ENCODE data around the gene IGHMBP2. TPM values are rescaled to one million over a fixed set of nuclear protein-coding genes. Genes with fewer than 3 reads are reported as not detected.

IGHMBP2 gene
- total RNA-seq, 1 experiment from 2014 or later: 19.3 TPM

GRCh38 chr11:68863553-68864265, 40.0 kb upstream of the IGHMBP2 start:
- no peaks in the 10 kb centered on the region for H4K20me1 ChIP-seq (ENCODE audit: insufficient read depth)
- RAD21 ChIA-PET (ENCODE audit: low non-redundant PET in 1 of 2, low total read pairs in 2 of 2, uncharacterized antibody in 2 of 2, unreplicated experiment in 2 of 2): no interaction called here
- no peaks in the 10 kb centered on the region for H3K27me3 ChIP-seq (ENCODE audit: insufficient read depth, low read length)
- H3K36me3 ChIP-seq (ENCODE audit: control insufficient read depth in 1 of 2, insufficient read depth in 2 of 2, low read length in 2 of 2): no peaks in the 10 kb centered on the region
- intact Hi-C loops (cut with micrococcal nuclease): no loop called here
- H3K4me2 ChIP-seq (ENCODE audit: low read length): no peak overlapping the region
- POLR2A ChIA-PET: no interaction called here
- H3K27ac ChIP-seq (ENCODE audit: low read depth, low read length): no peak overlapping the region
- H3K9me3 ChIP-seq (ENCODE audit: control insufficient read depth in 1 of 2, insufficient read depth in 1 of 2, low read depth in 1 of 2, low read length in 2 of 2): peaks cover 4 to 9% of the 10 kb centered on the region in 2 experiments; a peak in 1 of 4 replicates
- H3K9me2 ChIP-seq (ENCODE audit: insufficient read depth): no peaks in the 10 kb centered on the region
- no peak for DNase-seq (ENCODE audit: low read depth, low spot score)
- TF ChIP-seq YY1 (IDR thresholded peaks at IDR 0.05; ENCODE audit: extremely low read depth, insufficient replicate concordance, low read depth, low read length) (no peak), CEBPB (IDR thresholded peaks at IDR 0.05; ENCODE audit: low read depth) (no peak), SRF (IDR thresholded peaks at IDR 0.05; ENCODE audit: low read depth) (no peak), REST (IDR thresholded peaks at IDR 0.05; ENCODE audit: low read depth) (no peak), TCF7L2 (IDR thresholded peaks at IDR 0.05; ENCODE audit: borderline replicate concordance, extremely low read depth, insufficient read depth, insufficient read length) (no peak), CBX3 (IDR thresholded peaks at IDR 0.05; ENCODE audit: low read depth) (no peak), POLR2AphosphoS5 (IDR thresholded peaks at IDR 0.05; ENCODE audit: low read depth, low read length) (no peak), CTCF (IDR thresholded peaks at IDR 0.05 in 2 of 3, conservative IDR thresholded peaks at IDR 0.05 in 1 of 3; ENCODE audit: borderline replicate concordance in 1 of 3, insufficient read depth in 1 of 3, low read depth in 2 of 3, low read length in 2 of 3) (no peak), EZH2 (IDR thresholded peaks at IDR 0.05) (no peak), ZFX (IDR thresholded peaks at IDR 0.05) (no peak), ZNF274 (IDR thresholded peaks at IDR 0.05; ENCODE audit: low read depth, low read length) (no peak), EGR1 (IDR thresholded peaks at IDR 0.05; ENCODE audit: low read depth) (no peak), SP1 (IDR thresholded peaks at IDR 0.05; ENCODE audit: low read depth) (no peak)
- TF ChIP-seq, protein P1, sequence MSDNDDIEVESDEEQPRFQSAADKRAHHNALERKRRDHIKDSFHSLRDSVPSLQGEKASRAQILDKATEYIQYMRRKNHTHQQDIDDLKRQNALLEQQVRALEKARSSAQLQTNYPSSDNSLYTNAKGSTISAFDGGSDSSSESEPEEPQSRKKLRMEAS (IDR thresholded peaks at IDR 0.05): no peak
- ATAC-seq: no peak
- no peak overlapping the region for H3K4me3 ChIP-seq (replicated peaks in 1 of 2; ENCODE audit: low read depth in 1 of 2, low read length in 2 of 2)
- no peaks in the 10 kb centered on the region for H3K79me2 ChIP-seq (ENCODE audit: insufficient read depth, low read length)
- CTCF ChIA-PET: no interaction called here
- H3K9ac ChIP-seq (ENCODE audit: low read length): no peak overlapping the region
- H3K4me1 ChIP-seq (ENCODE audit: control insufficient read depth in 1 of 2, insufficient read depth in 2 of 2, low read length in 2 of 2): no peaks in the 10 kb centered on the region
- no peak overlapping the region for H2AFZ ChIP-seq (ENCODE audit: low read depth, low read length, poor library complexity, severe bottlenecking)
- BruUV-seq (replicated peaks): no TSS peak

Measured in HCT116 (cell line).